Measurements from ENCODE around the gene ACP2. TPM values are rescaled to one million over a fixed set of nuclear protein-coding genes. Genes with fewer than 3 reads are reported as not detected.
A peak's percentile ranks its signal among the peaks of the same experiment; 100 is the strongest.

Gene ACP2
- total RNA-seq, 1 donor from 2014 or later: 24.3 TPM

GRCh38 chr11:47216121-47216798 is 32.4 kb downstream of the ACP2 start:
- Histone ChIP-seq H3F3A (ENCODE audit: low read depth) (peaks cover 9% of the 10 kb centered on the region), H3K9me3 (ENCODE audit: low read depth) (no peaks in the 10 kb centered on the region), H3K9ac (peak overlapping the region; percentile 67), H3K79me2 (ENCODE audit: low read depth) (peaks cover 45% of the 10 kb centered on the region), H3K27me3 (no peaks in the 10 kb centered on the region), H3K4me3 (peak overlapping the region; percentile 54), H3K27ac (no peak overlapping the region), H3K4me2 (peak overlapping the region; percentile 86), H3K4me1 (peaks cover 28% of the 10 kb centered on the region), H3K36me3 (no peaks in the 10 kb centered on the region), H2AFZ (replicated peaks) (no peak overlapping the region), H4K20me1 (ENCODE audit: low read depth) (peaks cover 3% of the 10 kb centered on the region)
- TF ChIP-seq EZH2 (IDR thresholded peaks at IDR 0.05) (no peak), EZH2phosphoT487 (IDR thresholded peaks at IDR 0.05) (no peak), CTCF (IDR thresholded peaks at IDR 0.05) (peak; percentile 19)
- H3K36me3 Mint-ChIP-seq: no peaks in the 10 kb centered on the region
- H3K4me1 Mint-ChIP-seq: peaks cover 23% of the 10 kb centered on the region
- peaks cover 15% of the 10 kb centered on the region for H3K27me3 Mint-ChIP-seq (ENCODE audit: insufficient read depth, low read depth)
- no peak overlapping the region for H3K27ac Mint-ChIP-seq
- DNase-seq (ENCODE audit: low spot score): peak; percentile 32
- peak overlapping the region; percentile 86 for H3K4me3 Mint-ChIP-seq
- no peaks in the 10 kb centered on the region for H3K9me3 Mint-ChIP-seq

- Histone ChIP-seq H4K20me1 (ENCODE audit: low read depth) (peaks cover 3% of the 10 kb centered on the region), H3K9me3 (ENCODE audit: low read depth) (no peaks in the 10 kb centered on the region), H3K36me3 (no peaks in the 10 kb centered on the region), H3K27ac (peak overlapping the region; percentile 68), H2AFZ (replicated peaks) (peak overlapping the region; percentile 14), H3K79me2 (ENCODE audit: low read depth) (peaks cover 45% of the 10 kb centered on the region), H3F3A (ENCODE audit: low read depth) (peaks cover 9% of the 10 kb centered on the region), H3K4me1 (peaks cover 28% of the 10 kb centered on the region), H3K4me2 (peak overlapping the region; percentile 86), H3K9ac (peak overlapping the region; percentile 67), H3K4me3 (peak overlapping the region; percentile 54), H3K27me3 (no peaks in the 10 kb centered on the region)
- H3K36me3 Mint-ChIP-seq: no peaks in the 10 kb centered on the region
- peak; percentile 34 for DNase-seq (ENCODE audit: low spot score)
- no peak overlapping the region for H3K27ac Mint-ChIP-seq
- H3K4me1 Mint-ChIP-seq: peaks cover 21% of the 10 kb centered on the region
- TF ChIP-seq EZH2 (IDR thresholded peaks at IDR 0.05) (no peak), CTCF (IDR thresholded peaks at IDR 0.05) (no peak), EZH2phosphoT487 (IDR thresholded peaks at IDR 0.05) (no peak)
- no peaks in the 10 kb centered on the region for H3K9me3 Mint-ChIP-seq
- peaks cover 15% of the 10 kb centered on the region for H3K27me3 Mint-ChIP-seq (ENCODE audit: insufficient read depth, low read depth)
- H3K4me3 Mint-ChIP-seq: peak overlapping the region; percentile 86
Observed at GRCh38 chr11:47215366-47215910, 33.2 kb downstream of the ACP2 start.

GRCh38 chr11:47213950-47214565 is 34.6 kb downstream of the ACP2 start:
- TF ChIP-seq CTCF (IDR thresholded peaks at IDR 0.05) (no peak), EZH2phosphoT487 (IDR thresholded peaks at IDR 0.05) (no peak), EZH2 (IDR thresholded peaks at IDR 0.05) (no peak)
- Histone ChIP-seq H3F3A (ENCODE audit: low read depth) (peaks cover 9% of the 10 kb centered on the region), H3K36me3 (no peaks in the 10 kb centered on the region), H3K27ac (no peak overlapping the region), H4K20me1 (ENCODE audit: low read depth) (no peaks in the 10 kb centered on the region), H3K4me3 (peak overlapping the region; percentile 54), H3K27me3 (no peaks in the 10 kb centered on the region), H3K9me3 (ENCODE audit: low read depth) (no peaks in the 10 kb centered on the region), H3K9ac (no peak overlapping the region), H3K4me1 (peaks cover 28% of the 10 kb centered on the region), H3K79me2 (ENCODE audit: low read depth) (peaks cover 39% of the 10 kb centered on the region), H3K4me2 (peak overlapping the region; percentile 86), H2AFZ (replicated peaks) (no peak overlapping the region)
- peaks cover 12% of the 10 kb centered on the region for H3K27me3 Mint-ChIP-seq (ENCODE audit: insufficient read depth, low read depth)
- no peak overlapping the region for H3K27ac Mint-ChIP-seq
- H3K36me3 Mint-ChIP-seq: no peaks in the 10 kb centered on the region
- H3K4me3 Mint-ChIP-seq: peak overlapping the region; percentile 77
- H3K4me1 Mint-ChIP-seq: peaks cover 15% of the 10 kb centered on the region
- peak; percentile 71 for DNase-seq (ENCODE audit: low spot score)
- no peaks in the 10 kb centered on the region for H3K9me3 Mint-ChIP-seq
